Smooth muscle cell (in vitro differentiated cells): Measurements from ENCODE around the gene GBF1. TPM values are rescaled to one million over a fixed set of nuclear protein-coding genes. Genes with fewer than 3 reads are reported as not detected.
"Not testable (repeated sequence)": the region's sequence is repeated elsewhere in the genome, so short reads cannot be mapped to it uniquely, and the experiment has no call there.

Experiments
- DNase-seq: peaks from one replicate; lab custom pipeline; 2025; ENCODE audit not compliant: unreplicated experiment; lab: John Stamatoyannopoulos, UW
- H2AFZ ChIP-seq: fragments of 200-600 bp; sonication (generic); 2 replicates; pipeline ENCODE4 v1.6.0; 2016; ENCODE audit warnings: antibody characterized with exemption, low read depth, mild to moderate bottlenecking
- H3F3A ChIP-seq: fragments of 200-600 bp; sonication (generic); 2 replicates; pipeline ENCODE4 v1.6.0; 2017; ENCODE audit warnings: antibody characterized with exemption, low read depth
- H3K27ac ChIP-seq: fragments of 200-600 bp; sonication (generic); 2 replicates; pipeline ENCODE4 v1.5.1; 2016; ENCODE audit warnings: low read depth, mild to moderate bottlenecking
- H3K27me3 ChIP-seq: fragments of 200-600 bp; sonication (generic); 2 replicates; pipeline ENCODE4 v1.6.1; 2016; ENCODE audit warnings: low read depth, mild to moderate bottlenecking
- H3K36me3 ChIP-seq: fragments of 200-600 bp; sonication (generic); 2 replicates; pipeline ENCODE4 v1.5.1; 2016; ENCODE audit warnings: low read depth
- H3K4me1 ChIP-seq: fragments of 200-600 bp; sonication (generic); 2 replicates; pipeline ENCODE4 v1.5.1; 2016; ENCODE audit warnings: low read depth
- H3K4me2 ChIP-seq: fragments of 200-600 bp; sonication (generic); 2 replicates; pipeline ENCODE4 v1.6.0; 2016; ENCODE audit warnings: mild to moderate bottlenecking
- H3K4me3 ChIP-seq: fragments of 200-600 bp; sonication (generic); 2 replicates; pipeline ENCODE4 v1.5.1; 2016; ENCODE audit warnings: mild to moderate bottlenecking
- H3K79me2 ChIP-seq: fragments of 200-600 bp; sonication (generic); 2 replicates; pipeline ENCODE4 v1.6.0; 2016; ENCODE audit warnings: low read depth, mild to moderate bottlenecking
- H3K9ac ChIP-seq: fragments of 200-600 bp; sonication (generic); 2 replicates; pipeline ENCODE4 v1.6.0; 2016; ENCODE audit warnings: low read depth
- H3K9me3 ChIP-seq: fragments of 200-600 bp; sonication (generic); replicated peaks from 2 replicates; pipeline ENCODE4 v1.5.1; 2016; ENCODE audit warnings: low read depth
- H4K20me1 ChIP-seq: fragments of 200-600 bp; sonication (generic); 2 replicates; pipeline ENCODE4 v1.6.0; 2016; ENCODE audit warnings: low read depth
- whole genome bisulfite sequencing: methylation state at CpG from one replicate; pipeline ENCODE4 v1.1.7; 2016; ENCODE audit warnings: low lambda C conversion rate; 5-methylcytosine and 5-hydroxymethylcytosine counted together
- polyA plus RNA-seq: library from polyadenylated mRNA; unstranded; fragments of >200 nt; fragmentation: Nextera tagmentation; extraction: Ambion mirVana; gene quantifications from 2 replicates; pipeline ENCODE4 v1.2.1, GENCODE V29; 2016
- total RNA-seq: library from RNA; depleted of rRNA; stranded (reverse); fragments of >200 nt; gene quantifications from 2 replicates; pipeline ENCODE4 v1.2.3, GENCODE V29; 2014
- TF ChIP-seq, protein P1 (sequence below): fragments of 200-600 bp; sonication (generic); IDR thresholded peaks from 2 replicates; pipeline ENCODE4 v1.5.1; 2017; ENCODE audit warnings: borderline replicate concordance, mild to moderate bottlenecking, antibody characterized with exemption; ENCODE audit not compliant: insufficient read depth, poor library complexity, severe bottlenecking

The GBF1 gene
- total and polyA plus RNA-seq, 2 experiments from 2014 or later = 52.8 to 56.4 TPM

DNA sequence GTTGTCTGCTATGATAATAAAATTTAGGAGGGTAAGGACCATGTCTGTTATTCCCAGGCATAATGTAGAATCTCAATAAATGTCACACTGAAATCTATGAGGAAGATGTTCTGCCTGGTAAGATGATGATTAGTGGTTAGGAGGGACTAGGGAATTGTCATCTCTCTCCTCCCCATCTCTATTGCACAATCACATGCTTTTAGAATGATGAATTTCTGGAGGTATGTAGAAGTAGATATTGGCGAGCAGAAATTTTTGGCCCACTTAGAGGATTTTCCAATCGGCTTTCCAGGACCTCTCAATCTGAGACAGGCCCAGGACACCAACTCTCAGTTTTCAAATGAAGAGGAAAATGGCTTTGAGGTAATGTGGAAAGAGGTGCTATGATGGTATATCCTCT is 2.0 kb upstream of the GBF1 start:
- Histone ChIP-seq H3F3A (no peaks in the 10 kb centered on the region), H3K27me3 (peaks cover 21% of the 10 kb centered on the region), H3K9me3 (no peaks in the 10 kb centered on the region), H3K4me1 (peaks cover 20% of the 10 kb centered on the region), H4K20me1 (peaks cover 24% of the 10 kb centered on the region), H3K4me3 (no peak overlapping the region), H3K4me2 (no peak overlapping the region), H3K9ac (no peak overlapping the region), H3K27ac (no peak overlapping the region), H3K36me3 (no peaks in the 10 kb centered on the region), H2AFZ (no peak overlapping the region), H3K79me2 (peaks cover 28% of the 10 kb centered on the region)
- WGBS = 71% methylated on average over 2 of the region's 2 CpGs
- DNase-seq = no peak
- TF ChIP-seq, protein P1, sequence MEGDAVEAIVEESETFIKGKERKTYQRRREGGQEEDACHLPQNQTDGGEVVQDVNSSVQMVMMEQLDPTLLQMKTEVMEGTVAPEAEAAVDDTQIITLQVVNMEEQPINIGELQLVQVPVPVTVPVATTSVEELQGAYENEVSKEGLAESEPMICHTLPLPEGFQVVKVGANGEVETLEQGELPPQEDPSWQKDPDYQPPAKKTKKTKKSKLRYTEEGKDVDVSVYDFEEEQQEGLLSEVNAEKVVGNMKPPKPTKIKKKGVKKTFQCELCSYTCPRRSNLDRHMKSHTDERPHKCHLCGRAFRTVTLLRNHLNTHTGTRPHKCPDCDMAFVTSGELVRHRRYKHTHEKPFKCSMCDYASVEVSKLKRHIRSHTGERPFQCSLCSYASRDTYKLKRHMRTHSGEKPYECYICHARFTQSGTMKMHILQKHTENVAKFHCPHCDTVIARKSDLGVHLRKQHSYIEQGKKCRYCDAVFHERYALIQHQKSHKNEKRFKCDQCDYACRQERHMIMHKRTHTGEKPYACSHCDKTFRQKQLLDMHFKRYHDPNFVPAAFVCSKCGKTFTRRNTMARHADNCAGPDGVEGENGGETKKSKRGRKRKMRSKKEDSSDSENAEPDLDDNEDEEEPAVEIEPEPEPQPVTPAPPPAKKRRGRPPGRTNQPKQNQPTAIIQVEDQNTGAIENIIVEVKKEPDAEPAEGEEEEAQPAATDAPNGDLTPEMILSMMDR = no peak

DNA sequence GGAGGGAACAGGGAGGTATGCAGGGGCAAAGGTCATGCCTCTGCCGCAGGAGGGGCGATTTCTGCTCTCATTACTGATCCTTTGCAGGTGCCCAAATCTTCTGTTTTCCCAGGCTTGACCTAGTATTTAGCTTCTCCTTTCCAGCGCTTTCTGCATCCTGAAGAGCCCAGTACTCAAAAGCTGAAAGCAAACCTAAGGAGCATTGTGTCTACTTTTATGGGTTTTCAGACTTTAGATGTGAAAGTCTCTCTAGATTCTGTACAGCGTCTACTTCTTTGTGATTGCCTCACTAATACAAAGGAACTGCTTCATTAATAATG is 560 bp downstream of the GBF1 start:
- Histone ChIP-seq H3F3A (no peaks in the 10 kb centered on the region), H3K4me3 (peak overlapping the region; percentile 80), H3K9me3 (no peaks in the 10 kb centered on the region), H3K36me3 (no peaks in the 10 kb centered on the region), H3K27me3 (no peaks in the 10 kb centered on the region), H2AFZ (no peak overlapping the region), H4K20me1 (peaks cover 50% of the 10 kb centered on the region), H3K79me2 (peaks cover 54% of the 10 kb centered on the region), H3K9ac (peak overlapping the region; percentile 89), H3K27ac (peak overlapping the region; percentile 88), H3K4me2 (peak overlapping the region; percentile 91), H3K4me1 (peaks cover 20% of the 10 kb centered on the region)
- no peak for DNase-seq
- 7% methylated on average over 3 of the region's 4 CpGs for WGBS
- TF ChIP-seq, protein P1 = no peak

DNA sequence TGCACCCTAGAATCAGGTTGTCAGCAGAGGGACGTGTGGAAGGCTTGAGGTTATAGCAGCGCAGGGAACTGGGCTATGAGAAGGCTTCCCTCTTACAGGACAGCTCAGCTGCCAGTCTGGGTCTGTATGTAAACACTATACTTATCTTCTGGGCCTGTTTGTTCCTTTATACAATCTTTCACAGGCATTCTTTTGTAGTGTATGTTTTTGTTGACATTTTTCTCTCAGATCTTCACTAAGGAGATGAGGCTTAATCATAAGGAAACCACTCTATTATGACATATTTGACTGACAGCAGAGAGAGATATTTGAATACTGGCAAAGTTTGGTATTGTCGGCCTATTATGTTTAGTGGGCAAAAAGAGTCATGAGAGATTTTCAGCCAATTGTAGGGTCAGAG is 929 bp downstream of the GBF1 start:
- Histone ChIP-seq H3K9ac (peak overlapping the region; percentile 89), H3K4me1 (peaks cover 20% of the 10 kb centered on the region), H3K36me3 (no peaks in the 10 kb centered on the region), H3K4me3 (peak overlapping the region; percentile 80), H3K27ac (peak overlapping the region; percentile 88), H3K79me2 (peaks cover 58% of the 10 kb centered on the region), H3F3A (no peaks in the 10 kb centered on the region), H2AFZ (no peak overlapping the region), H3K4me2 (peak overlapping the region; percentile 91), H3K9me3 (no peaks in the 10 kb centered on the region), H3K27me3 (no peaks in the 10 kb centered on the region), H4K20me1 (peaks cover 54% of the 10 kb centered on the region)
- TF ChIP-seq, protein P1 = no peak
- WGBS = 38% methylated on average over 3 of the region's 3 CpGs
- no peak for DNase-seq

DNA sequence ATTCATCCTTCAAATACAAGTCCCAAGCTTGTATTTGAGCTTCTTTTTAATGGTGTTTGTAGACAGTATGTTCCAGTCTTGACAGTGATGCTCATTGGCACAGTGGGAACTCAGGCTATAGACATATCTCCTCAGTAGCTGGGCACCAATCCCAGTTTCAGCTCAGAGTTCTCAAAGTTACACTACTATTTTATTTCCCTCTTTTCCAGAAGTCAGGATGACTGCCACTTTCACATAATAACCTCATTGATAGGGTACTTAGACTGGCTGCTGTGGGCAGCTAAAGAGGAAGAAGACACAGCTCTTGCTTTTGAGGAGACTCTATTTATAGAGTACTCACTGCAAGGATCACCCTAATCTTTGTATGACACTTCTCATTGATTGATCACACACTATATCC is 2.4 kb downstream of the GBF1 start:
- H3K9ac ChIP-seq = no peak overlapping the region
- no peak for DNase-seq
- H3F3A ChIP-seq = no peaks in the 10 kb centered on the region
- no peaks in the 10 kb centered on the region for H3K36me3 ChIP-seq
- H3K27me3 ChIP-seq = no peaks in the 10 kb centered on the region
- H3K27ac ChIP-seq = no peak overlapping the region
- H3K4me2 ChIP-seq = peak overlapping the region; percentile 91
- peak overlapping the region; percentile 80 for H3K4me3 ChIP-seq
- TF ChIP-seq, protein P1 = no peak
- H3K79me2 ChIP-seq = peaks cover 72% of the 10 kb centered on the region
- no peaks in the 10 kb centered on the region for H3K9me3 ChIP-seq
- H2AFZ ChIP-seq = no peak overlapping the region
- H3K4me1 ChIP-seq = peaks cover 12% of the 10 kb centered on the region
- peaks cover 68% of the 10 kb centered on the region for H4K20me1 ChIP-seq

DNA sequence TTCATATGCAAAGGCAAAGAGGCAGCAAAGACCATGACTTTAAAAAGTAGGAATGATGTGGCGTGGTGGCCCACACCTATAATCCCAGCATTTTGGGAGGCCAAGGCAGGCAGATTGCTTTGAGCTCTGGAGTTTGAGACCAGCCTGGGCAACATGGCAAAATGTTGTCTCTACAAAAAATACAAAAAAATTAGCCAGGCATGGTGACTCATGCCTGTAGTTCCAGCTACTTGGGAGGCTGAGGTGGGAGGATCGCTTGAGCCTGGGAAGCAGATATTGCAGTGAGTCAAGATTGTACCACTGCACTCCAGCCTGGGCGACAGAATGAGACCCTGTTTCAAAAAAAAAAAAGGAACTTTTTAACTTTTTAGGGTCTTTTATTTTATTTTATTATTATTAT is 7.2 kb downstream of the GBF1 start:
- not testable (repeated sequence) for DNase-seq, H3K4me1 ChIP-seq, H3K27me3 ChIP-seq, H3K9ac ChIP-seq, H3F3A ChIP-seq, H3K4me2 ChIP-seq, H3K4me3 ChIP-seq, H2AFZ ChIP-seq, H3K9me3 ChIP-seq, H3K36me3 ChIP-seq
- WGBS = 58% methylated on average over 3 of the region's 3 CpGs
- H3K79me2 ChIP-seq = peaks cover 100% of the 10 kb centered on the region
- H4K20me1 ChIP-seq = peaks cover 100% of the 10 kb centered on the region
- H3K27ac ChIP-seq = peak overlapping the region; percentile 60
